Mucosa of rectum (tissue), 2 donors: ENCODE results near the gene UBA1.

Experiments
- H3K27ac ChIP-seq, 2 donors: one replicate each; pipeline ENCODE4 v1.7.0; 2013; ENCODE audit warnings: inconsistent platforms in 2 of 2, low read depth in 2 of 2, low read length in 2 of 2
- H3K27me3 ChIP-seq, 2 donors: one replicate each; pipeline ENCODE4 v1.7.0; 2013; ENCODE audit warnings: low read length in 2 of 2; ENCODE audit not compliant: control insufficient read depth in 2 of 2, insufficient read depth in 2 of 2
- H3K36me3 ChIP-seq, 2 donors: one replicate each; pipeline ENCODE4 v1.7.0; 2013; ENCODE audit warnings: low read length in 2 of 2; ENCODE audit not compliant: control insufficient read depth in 2 of 2, insufficient read depth in 2 of 2
- H3K4me1 ChIP-seq, 2 donors: one replicate each; pipeline ENCODE4 v1.7.0; 2013; ENCODE audit warnings: low read length in 2 of 2, mild to moderate bottlenecking in 1 of 2; ENCODE audit not compliant: control insufficient read depth in 2 of 2, insufficient read depth in 2 of 2
- H3K4me3 ChIP-seq, 2 donors: one replicate each; pipeline ENCODE4 v1.7.0; 2013; ENCODE audit warnings: low read length in 2 of 2
- H3K9ac ChIP-seq, 2 donors: one replicate each; pipeline ENCODE4 v1.7.0; 2013; ENCODE audit warnings: low read length in 2 of 2, low read depth in 1 of 2, mild to moderate bottlenecking in 1 of 2
- H3K9me3 ChIP-seq, 2 donors: one replicate each; pipeline ENCODE4 v1.7.0; 2013; ENCODE audit warnings: low read length in 2 of 2; ENCODE audit not compliant: control insufficient read depth in 2 of 2
- donor health status: healthy.
- donor health status: Normal muscosa, but diverticular disease.

Gene UBA1

GRCh38 chrX:47239199-47239598 is 45.6 kb downstream of the UBA1 start:
- no peak overlapping the region for H3K27ac ChIP-seq
- H3K27me3 ChIP-seq = peaks cover 3 to 9% of the 10 kb centered on the region in 2 donors
- H3K4me3 ChIP-seq = no peak overlapping the region
- H3K36me3 ChIP-seq = peaks cover 15 to 24% of the 10 kb centered on the region in 2 donors
- no peaks in the 10 kb centered on the region for H3K4me1 ChIP-seq
- no peaks in the 10 kb centered on the region for H3K9me3 ChIP-seq
- H3K9ac ChIP-seq = no peak overlapping the region

GRCh38 chrX:47239898-47240545 is 46.4 kb downstream of the UBA1 start:
- Histone ChIP-seq H3K9me3 (no peaks in the 10 kb centered on the region), H3K27ac (no peak overlapping the region), H3K27me3 (peaks cover 3 to 9% of the 10 kb centered on the region in 2 donors), H3K36me3 (peaks cover 19 to 32% of the 10 kb centered on the region in 2 donors), H3K4me3 (no peak overlapping the region), H3K4me1 (no peaks in the 10 kb centered on the region), H3K9ac (no peak overlapping the region)

- H3K36me3 ChIP-seq = peaks cover 19 to 35% of the 10 kb centered on the region in 2 donors
- H3K4me1 ChIP-seq = no peaks in the 10 kb centered on the region
- no peak overlapping the region for H3K9ac ChIP-seq
- no peak overlapping the region for H3K4me3 ChIP-seq
- peaks cover 3 to 9% of the 10 kb centered on the region in 2 donors for H3K27me3 ChIP-seq
- no peaks in the 10 kb centered on the region for H3K9me3 ChIP-seq
- no peak overlapping the region for H3K27ac ChIP-seq
These were observed 47.0 kb downstream of the UBA1 start for GRCh38 chrX:47240619-47241018.

GRCh38 chrX:47241201-47242011 is 47.8 kb downstream of the UBA1 start:
- H3K4me3 ChIP-seq = no peak overlapping the region
- H3K9me3 ChIP-seq = no peaks in the 10 kb centered on the region
- no peak overlapping the region for H3K9ac ChIP-seq
- no peak overlapping the region for H3K27ac ChIP-seq
- peaks cover 19 to 35% of the 10 kb centered on the region in 2 donors for H3K36me3 ChIP-seq
- H3K27me3 ChIP-seq = peaks cover 3 to 9% of the 10 kb centered on the region in 2 donors
- no peaks in the 10 kb centered on the region for H3K4me1 ChIP-seq

- Histone ChIP-seq H3K27ac (no peak overlapping the region), H3K9me3 (no peaks in the 10 kb centered on the region), H3K4me1 (no peaks in the 10 kb centered on the region), H3K27me3 (peaks cover 3 to 6% of the 10 kb centered on the region in 2 donors), H3K36me3 (peaks cover 19 to 37% of the 10 kb centered on the region in 2 donors), H3K4me3 (no peak overlapping the region), H3K9ac (no peak overlapping the region)
These were observed 48.7 kb downstream of the UBA1 start for GRCh38 chrX:47242321-47242720.

GRCh38 chrX:47243351-47243750 is 49.7 kb downstream of the UBA1 start:
- no peaks in the 10 kb centered on the region for H3K4me1 ChIP-seq
- no peak overlapping the region for H3K4me3 ChIP-seq
- peaks cover 3 to 6% of the 10 kb centered on the region in 2 donors for H3K27me3 ChIP-seq
- H3K36me3 ChIP-seq = peaks cover 19 to 37% of the 10 kb centered on the region in 2 donors
- H3K27ac ChIP-seq = no peak overlapping the region
- H3K9me3 ChIP-seq = no peaks in the 10 kb centered on the region
- H3K9ac ChIP-seq = no peak overlapping the region

GRCh38 chrX:47244676-47245075 is 51.0 kb downstream of the UBA1 start:
- Histone ChIP-seq H3K4me3 (no peak overlapping the region), H3K9me3 (no peaks in the 10 kb centered on the region), H3K36me3 (peaks cover 19 to 37% of the 10 kb centered on the region in 2 donors), H3K4me1 (no peaks in the 10 kb centered on the region), H3K9ac (no peak overlapping the region), H3K27ac (no peak overlapping the region), H3K27me3 (peaks cover 2 to 6% of the 10 kb centered on the region in 2 donors)

- H3K36me3 ChIP-seq = peaks cover 19 to 32% of the 10 kb centered on the region in 2 donors
- H3K9me3 ChIP-seq = no peaks in the 10 kb centered on the region
- H3K27ac ChIP-seq = no peak overlapping the region
- H3K27me3 ChIP-seq = peaks cover 0 to 6% of the 10 kb centered on the region in 2 donors
- H3K4me3 ChIP-seq = no peak overlapping the region
- no peak overlapping the region for H3K9ac ChIP-seq
- no peaks in the 10 kb centered on the region for H3K4me1 ChIP-seq
These were observed 51.5 kb downstream of the UBA1 start for GRCh38 chrX:47245156-47245555.

- Histone ChIP-seq H3K9me3 (no peaks in the 10 kb centered on the region), H3K27ac (no peak overlapping the region), H3K9ac (no peak overlapping the region), H3K36me3 (peaks cover 9 to 13% of the 10 kb centered on the region in 2 donors), H3K4me3 (no peak overlapping the region), H3K4me1 (no peaks in the 10 kb centered on the region), H3K27me3 (no peaks in the 10 kb centered on the region)
These were observed 53.8 kb downstream of the UBA1 start for GRCh38 chrX:47247206-47247998.

GRCh38 chrX:47247999-47248320 is 54.3 kb downstream of the UBA1 start:
- Histone ChIP-seq H3K4me3 (no peak overlapping the region), H3K27ac (no peak overlapping the region), H3K9me3 (no peaks in the 10 kb centered on the region), H3K9ac (no peak overlapping the region), H3K27me3 (no peaks in the 10 kb centered on the region), H3K36me3 (peaks cover 6 to 13% of the 10 kb centered on the region in 2 donors), H3K4me1 (no peaks in the 10 kb centered on the region)
